ENCODE measurements around the gene SAE1. TPM values are rescaled to one million over a fixed set of nuclear protein-coding genes. Genes with fewer than 3 reads are reported as not detected.
A peak's percentile ranks its signal among the peaks of the same experiment; 100 is the strongest.

Gene SAE1
- polyA plus RNA-seq, 2 of the 4 experiments (the other 2 are of a cell fraction) = 206 to 249 TPM

GRCh38 chr19:47243776-47244547 is 113.3 kb downstream of the SAE1 start (continued):
- 0 out of 3 replicates have a peak, but pooled peaks have one; percentile 36 for TF ChIP-seq BCL3 (IDR thresholded peaks at IDR 0.05)
- no peak for TF ChIP-seq HOXA7 (CRISPR knock-in tag; IDR thresholded peaks at IDR 0.05)
- TF ChIP-seq CBX2 (IDR thresholded peaks at IDR 0.05; ENCODE audit: borderline replicate concordance, low read depth) = no peak
- peak; percentile 97 for TF ChIP-seq HDAC2 (IDR thresholded peaks at IDR 0.05)
- peak; percentile 97 for TF ChIP-seq SMC3 (IDR thresholded peaks at IDR 0.05)
- TF ChIP-seq HMGXB4 (CRISPR knock-in tag; IDR thresholded peaks at IDR 0.05; ENCODE audit: borderline replicate concordance) = no peak
- TF ChIP-seq ZFP36 (IDR thresholded peaks at IDR 0.05; ENCODE audit: borderline replicate concordance, partially characterized antibody) = peak; percentile 38
- no peak for TF ChIP-seq JUNB (IDR thresholded peaks at IDR 0.05)
- peak; percentile 96 to 99 for TF ChIP-seq RAD21 (conservative IDR thresholded peaks at IDR 0.05 in 1 of 2, IDR thresholded peaks at IDR 0.05 in 1 of 2)
- peak; percentile 95 for TF ChIP-seq E2F6 (IDR thresholded peaks at IDR 0.05; ENCODE audit: borderline replicate concordance, low read depth)
- TF ChIP-seq MAX (IDR thresholded peaks at IDR 0.05) = peak; percentile 93
- TF ChIP-seq CTCF (IDR thresholded peaks at IDR 0.05) = peak; percentile 99
- peak; percentile 88 for TF ChIP-seq MYC (IDR thresholded peaks at IDR 0.05; ENCODE audit: borderline replicate concordance, low read length)
- TF ChIP-seq CEBPB (IDR thresholded peaks at IDR 0.05) = peak; percentile 56 to 85; a peak in 3 of 4 replicates
- TF ChIP-seq TP53 (CRISPR knock-in tag; IDR thresholded peaks at IDR 0.05) = peak; percentile 86
- TF ChIP-seq ELK1 (IDR thresholded peaks at IDR 0.05; ENCODE audit: low read depth, low read length) = no peak
- no peak for TF ChIP-seq CBX8 (IDR thresholded peaks at IDR 0.05)
- no peak for TF ChIP-seq FOXS1 (CRISPR knock-in tag; IDR thresholded peaks at IDR 0.05)
- TF ChIP-seq ATOH8 (CRISPR knock-in tag; IDR thresholded peaks at IDR 0.05; ENCODE audit: low read depth) = peak; percentile 62; the same call in 1 of the 2 replicates
- TF ChIP-seq EHF (CRISPR knock-in tag; IDR thresholded peaks at IDR 0.05) = no peak
- TF ChIP-seq BHLHE40 (IDR thresholded peaks at IDR 0.05; ENCODE audit: low read depth, low read length) = peak; percentile 73
- TF ChIP-seq TFCP2L1 (CRISPR knock-in tag; IDR thresholded peaks at IDR 0.05) = peak; percentile 42; the same call in 1 of the 2 replicates
- no peak for TF ChIP-seq HOXB5 (CRISPR knock-in tag; IDR thresholded peaks at IDR 0.05)
- TF ChIP-seq POLR2A (IDR thresholded peaks at IDR 0.05; ENCODE audit: low read length) = no peak; the same call in 1 of the 2 replicates
- peak; percentile 85 to 97 for TF ChIP-seq JUN (IDR thresholded peaks at IDR 0.05)
- TF ChIP-seq HEYL (CRISPR knock-in tag; IDR thresholded peaks at IDR 0.05) = no peak
- 0 out of 2 replicates have a peak, but pooled peaks have one; percentile 67 for TF ChIP-seq HOXB13 (CRISPR knock-in tag; IDR thresholded peaks at IDR 0.05; ENCODE audit: low read depth)
- peak; percentile 40; the same call in 1 of the 2 replicates for TF ChIP-seq GATA3 (IDR thresholded peaks at IDR 0.05; ENCODE audit: borderline replicate concordance)
- TF ChIP-seq ZC3H11A (IDR thresholded peaks at IDR 0.05) = no peak
